ENCODE results near the gene WNT16.

The WNT16 gene

GRCh38 chr7:121355574-121355973, 26.8 kb downstream of the WNT16 start:
- ATAC-seq (ENCODE audit: insufficient read depth, low read depth) (no peak), DNase-seq (no peak)
- Histone ChIP-seq H3K4me1 (ENCODE audit: insufficient read depth, low read length) (no peaks in the 10 kb centered on the region), H3K36me3 (ENCODE audit: insufficient read depth, low read length) (peaks cover 43% of the 10 kb centered on the region), H3K79me2 (ENCODE audit: insufficient read depth, low read length) (no peaks in the 10 kb centered on the region), H3K4me2 (ENCODE audit: insufficient read depth, low read length) (no peak overlapping the region), H2AFZ (ENCODE audit: low read depth, low read length) (no peak overlapping the region), H3K27me3 (ENCODE audit: insufficient read depth, low read length, poor library complexity) (no peaks in the 10 kb centered on the region), H3K9me3 (ENCODE audit: insufficient read depth, low read length, severe bottlenecking) (no peaks in the 10 kb centered on the region), H3K9ac (ENCODE audit: low read depth, low read length) (no peak overlapping the region), H3K27ac (ENCODE audit: low read length) (no peak overlapping the region), H4K20me1 (ENCODE audit: insufficient read depth, low read length) (no peaks in the 10 kb centered on the region), H3K4me3 (ENCODE audit: low read depth in 1 of 2, low read length in 2 of 2) (no peak overlapping the region)
- no peak for TF ChIP-seq EZH2 (IDR thresholded peaks at IDR 0.05; ENCODE audit: borderline replicate concordance, low read depth, low read length, severe bottlenecking)
- TF ChIP-seq CTCF (IDR thresholded peaks at IDR 0.05; ENCODE audit: borderline replicate concordance, extremely low read depth, low read length, poor library complexity, severe bottlenecking), result no peak

GRCh38 chr7:121360564-121360963, 31.8 kb downstream of the WNT16 start:
- H2AFZ ChIP-seq (ENCODE audit: low read depth, low read length), result no peak overlapping the region
- H3K9ac ChIP-seq (ENCODE audit: low read depth, low read length), result no peak overlapping the region
- no peaks in the 10 kb centered on the region for H3K27me3 ChIP-seq (ENCODE audit: insufficient read depth, low read length, poor library complexity)
- peaks cover 73% of the 10 kb centered on the region for H3K36me3 ChIP-seq (ENCODE audit: insufficient read depth, low read length)
- DNase-seq, result no peak
- H3K4me1 ChIP-seq (ENCODE audit: insufficient read depth, low read length), result no peaks in the 10 kb centered on the region
- H3K9me3 ChIP-seq (ENCODE audit: insufficient read depth, low read length, severe bottlenecking), result no peaks in the 10 kb centered on the region
- TF ChIP-seq EZH2 (IDR thresholded peaks at IDR 0.05; ENCODE audit: borderline replicate concordance, low read depth, low read length, severe bottlenecking) (no peak), CTCF (IDR thresholded peaks at IDR 0.05; ENCODE audit: borderline replicate concordance, extremely low read depth, low read length, poor library complexity, severe bottlenecking) (no peak)
- H3K4me3 ChIP-seq (ENCODE audit: low read depth in 1 of 2, low read length in 2 of 2), result no peak overlapping the region
- no peaks in the 10 kb centered on the region for H3K79me2 ChIP-seq (ENCODE audit: insufficient read depth, low read length)
- H4K20me1 ChIP-seq (ENCODE audit: insufficient read depth, low read length), result no peaks in the 10 kb centered on the region
- ATAC-seq (ENCODE audit: insufficient read depth, low read depth), result 0 out of 3 replicates have a peak, but pooled peaks have one; percentile 12
- H3K27ac ChIP-seq (ENCODE audit: low read length), result no peak overlapping the region; the same call in 1 of the 2 replicates
- no peak overlapping the region for H3K4me2 ChIP-seq (ENCODE audit: insufficient read depth, low read length)

- no peaks in the 10 kb centered on the region for H3K79me2 ChIP-seq (ENCODE audit: insufficient read depth, low read length)
- H3K4me1 ChIP-seq (ENCODE audit: insufficient read depth, low read length), result no peaks in the 10 kb centered on the region
- H3K9ac ChIP-seq (ENCODE audit: low read depth, low read length), result no peak overlapping the region
- no peak for TF ChIP-seq EZH2 (IDR thresholded peaks at IDR 0.05; ENCODE audit: borderline replicate concordance, low read depth, low read length, severe bottlenecking)
- TF ChIP-seq CTCF (IDR thresholded peaks at IDR 0.05; ENCODE audit: borderline replicate concordance, extremely low read depth, low read length, poor library complexity, severe bottlenecking), result peak; percentile 79
- H3K9me3 ChIP-seq (ENCODE audit: insufficient read depth, low read length, severe bottlenecking), result no peaks in the 10 kb centered on the region
- H3K27ac ChIP-seq (ENCODE audit: low read length), result no peak overlapping the region
- H3K27me3 ChIP-seq (ENCODE audit: insufficient read depth, low read length, poor library complexity), result no peaks in the 10 kb centered on the region
- H3K36me3 ChIP-seq (ENCODE audit: insufficient read depth, low read length), result peaks cover 47% of the 10 kb centered on the region
- no peak overlapping the region for H3K4me2 ChIP-seq (ENCODE audit: insufficient read depth, low read length)
- H4K20me1 ChIP-seq (ENCODE audit: insufficient read depth, low read length), result no peaks in the 10 kb centered on the region
- H3K4me3 ChIP-seq (ENCODE audit: low read depth in 1 of 2, low read length in 2 of 2), result no peak overlapping the region
- DNase-seq (no peak), ATAC-seq (ENCODE audit: insufficient read depth, low read depth) (peak; percentile 44; the same call in 1 of the 3 replicates)
- H2AFZ ChIP-seq (ENCODE audit: low read depth, low read length), result no peak overlapping the region
Measured at GRCh38 chr7:121366852-121367431, 38.1 kb downstream of the WNT16 start.

Data from DND-41 (cell line).